ENCODE measurements around the gene ARVCF.

The ARVCF gene

DNA sequence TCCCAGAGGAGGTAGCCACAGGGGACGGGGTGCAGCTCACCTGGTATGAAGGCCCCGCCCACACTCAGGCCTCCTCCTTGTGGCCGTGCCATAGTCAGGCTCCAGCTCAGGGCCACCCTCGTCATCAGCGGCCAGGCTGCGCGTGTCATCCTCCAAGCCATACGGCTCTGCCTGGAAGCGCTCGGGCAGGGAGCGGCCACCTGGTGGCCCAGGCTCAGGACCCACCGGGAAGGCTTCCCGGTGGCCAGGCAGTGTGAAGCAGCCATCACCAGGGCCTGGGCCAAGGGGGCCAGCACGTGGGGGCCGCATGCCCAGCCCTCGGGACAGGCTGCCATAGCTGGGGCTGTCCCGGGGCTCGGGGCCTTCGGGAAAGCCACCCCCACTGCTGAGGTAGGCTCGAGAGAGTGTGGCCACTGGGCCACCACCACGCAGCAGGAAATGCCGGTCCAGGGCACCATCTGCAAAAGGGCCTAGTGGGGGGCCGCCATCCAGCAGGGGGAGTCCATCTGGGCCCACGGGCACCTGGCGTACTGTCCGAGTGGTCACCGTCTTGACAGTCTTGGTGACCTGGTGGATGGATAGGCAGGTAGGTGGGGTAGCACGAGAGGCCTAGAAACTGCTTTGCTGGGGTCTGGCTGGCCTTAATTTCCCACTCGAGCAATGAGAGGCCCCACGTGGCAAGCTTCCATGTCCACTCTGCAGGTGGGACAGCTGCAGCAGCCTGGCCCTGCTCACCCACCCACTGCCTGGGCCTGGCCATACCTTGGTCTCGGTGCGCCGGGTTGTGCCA, 35.3 kb downstream of the ARVCF start:
- no peaks in the 10 kb centered on the region for H3K27me3 ChIP-seq (ENCODE audit: insufficient read depth, poor library complexity, severe bottlenecking)
- no peak overlapping the region for H3K4me3 ChIP-seq (ENCODE audit: severe bottlenecking)
- ATAC-seq (ENCODE audit: low read depth) (no peak), DNase-seq (ENCODE audit: low spot score) (no peak)
- H3K4me1 ChIP-seq (ENCODE audit: insufficient read depth, poor library complexity, severe bottlenecking): peaks cover 23% of the 10 kb centered on the region
- H3K36me3 ChIP-seq (ENCODE audit: low read depth): peaks cover 7% of the 10 kb centered on the region; the same call in 1 of the 2 replicates
- H3K9me3 ChIP-seq (ENCODE audit: severe bottlenecking): peaks cover 2% of the 10 kb centered on the region
- H3K27ac ChIP-seq (ENCODE audit: poor library complexity, severe bottlenecking): no peak overlapping the region
- TF ChIP-seq, protein P1, sequence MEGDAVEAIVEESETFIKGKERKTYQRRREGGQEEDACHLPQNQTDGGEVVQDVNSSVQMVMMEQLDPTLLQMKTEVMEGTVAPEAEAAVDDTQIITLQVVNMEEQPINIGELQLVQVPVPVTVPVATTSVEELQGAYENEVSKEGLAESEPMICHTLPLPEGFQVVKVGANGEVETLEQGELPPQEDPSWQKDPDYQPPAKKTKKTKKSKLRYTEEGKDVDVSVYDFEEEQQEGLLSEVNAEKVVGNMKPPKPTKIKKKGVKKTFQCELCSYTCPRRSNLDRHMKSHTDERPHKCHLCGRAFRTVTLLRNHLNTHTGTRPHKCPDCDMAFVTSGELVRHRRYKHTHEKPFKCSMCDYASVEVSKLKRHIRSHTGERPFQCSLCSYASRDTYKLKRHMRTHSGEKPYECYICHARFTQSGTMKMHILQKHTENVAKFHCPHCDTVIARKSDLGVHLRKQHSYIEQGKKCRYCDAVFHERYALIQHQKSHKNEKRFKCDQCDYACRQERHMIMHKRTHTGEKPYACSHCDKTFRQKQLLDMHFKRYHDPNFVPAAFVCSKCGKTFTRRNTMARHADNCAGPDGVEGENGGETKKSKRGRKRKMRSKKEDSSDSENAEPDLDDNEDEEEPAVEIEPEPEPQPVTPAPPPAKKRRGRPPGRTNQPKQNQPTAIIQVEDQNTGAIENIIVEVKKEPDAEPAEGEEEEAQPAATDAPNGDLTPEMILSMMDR (IDR thresholded peaks at IDR 0.05; ENCODE audit: poor library complexity, severe bottlenecking): no peak

DNA sequence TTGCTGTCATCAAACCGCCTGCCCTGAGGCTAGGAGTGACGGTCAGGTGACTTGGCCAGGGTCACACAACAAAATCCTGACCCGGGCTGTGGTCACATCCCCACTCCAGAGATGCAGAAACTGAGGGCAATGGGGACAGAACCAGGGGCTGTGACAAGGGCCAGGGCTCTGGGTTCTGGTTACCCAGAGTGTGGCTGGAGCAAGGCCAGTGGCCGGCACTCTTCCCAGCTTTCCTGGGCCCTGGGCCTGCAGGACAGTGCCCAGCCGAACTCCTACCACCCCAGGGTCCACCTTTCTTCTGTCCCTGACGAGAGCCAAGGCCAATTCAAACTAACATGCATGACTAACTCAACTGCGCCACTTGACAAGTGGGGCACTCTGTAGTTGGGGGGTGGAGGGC, 35.9 kb downstream of the ARVCF start:
- Histone ChIP-seq H3K9me3 (ENCODE audit: severe bottlenecking) (peaks cover 2% of the 10 kb centered on the region), H3K27ac (ENCODE audit: poor library complexity, severe bottlenecking) (no peak overlapping the region), H3K36me3 (ENCODE audit: low read depth) (peaks cover 7% of the 10 kb centered on the region; the same call in 1 of the 2 replicates), H3K4me3 (ENCODE audit: severe bottlenecking) (no peak overlapping the region), H3K4me1 (ENCODE audit: insufficient read depth, poor library complexity, severe bottlenecking) (peaks cover 25% of the 10 kb centered on the region), H3K27me3 (ENCODE audit: insufficient read depth, poor library complexity, severe bottlenecking) (no peaks in the 10 kb centered on the region)
- TF ChIP-seq, protein P1 (IDR thresholded peaks at IDR 0.05; ENCODE audit: poor library complexity, severe bottlenecking): no peak
- ATAC-seq (ENCODE audit: low read depth) (no peak), DNase-seq (ENCODE audit: low spot score) (no peak)

DNA sequence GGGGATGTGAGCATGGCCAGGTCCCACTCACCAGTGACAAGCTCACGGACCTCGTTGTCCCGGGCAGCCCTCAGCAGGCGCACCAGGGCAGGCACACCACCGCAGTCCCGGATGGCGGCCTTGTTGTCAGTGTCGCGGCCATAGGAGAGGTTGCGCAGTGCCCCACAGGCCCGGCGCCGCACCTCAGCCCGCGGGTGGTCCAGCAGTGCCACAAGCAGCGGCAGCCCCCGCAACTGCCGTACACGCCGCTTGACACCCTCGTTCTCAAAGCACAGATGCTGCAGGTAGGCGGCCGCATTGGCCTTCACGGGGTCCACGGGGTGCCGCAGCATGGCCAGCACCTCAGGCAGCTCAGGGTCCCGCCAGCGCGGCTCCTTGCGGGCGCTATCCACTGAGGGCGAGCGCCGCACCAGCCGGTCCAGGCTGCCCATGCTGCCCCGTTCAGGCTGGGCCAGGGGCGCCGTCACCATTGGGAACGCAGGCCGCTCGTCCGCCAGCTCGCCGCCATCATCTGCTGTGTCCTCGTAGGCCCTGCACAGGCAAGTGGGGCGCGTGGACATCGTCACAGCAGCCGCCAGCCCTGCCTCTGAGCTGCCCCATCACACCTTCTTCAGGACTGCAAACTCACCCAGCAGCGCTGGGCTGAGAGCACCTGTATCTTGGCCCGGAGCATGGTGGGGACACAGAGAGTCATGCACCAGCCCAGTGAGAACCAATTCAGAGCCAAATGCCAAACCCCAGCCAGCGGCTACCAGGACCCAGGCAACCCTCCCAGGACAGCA, 36.7 kb downstream of the ARVCF start:
- Histone ChIP-seq H3K36me3 (ENCODE audit: low read depth) (peaks cover 7% of the 10 kb centered on the region; the same call in 1 of the 2 replicates), H3K27ac (ENCODE audit: poor library complexity, severe bottlenecking) (no peak overlapping the region), H3K4me1 (ENCODE audit: insufficient read depth, poor library complexity, severe bottlenecking) (peaks cover 34% of the 10 kb centered on the region), H3K9me3 (ENCODE audit: severe bottlenecking) (peaks cover 2% of the 10 kb centered on the region), H3K27me3 (ENCODE audit: insufficient read depth, poor library complexity, severe bottlenecking) (no peaks in the 10 kb centered on the region), H3K4me3 (ENCODE audit: severe bottlenecking) (no peak overlapping the region)
- DNase-seq (ENCODE audit: low spot score) (no peak), ATAC-seq (ENCODE audit: low read depth) (no peak)
- TF ChIP-seq, protein P1 (IDR thresholded peaks at IDR 0.05; ENCODE audit: poor library complexity, severe bottlenecking): no peak

DNA sequence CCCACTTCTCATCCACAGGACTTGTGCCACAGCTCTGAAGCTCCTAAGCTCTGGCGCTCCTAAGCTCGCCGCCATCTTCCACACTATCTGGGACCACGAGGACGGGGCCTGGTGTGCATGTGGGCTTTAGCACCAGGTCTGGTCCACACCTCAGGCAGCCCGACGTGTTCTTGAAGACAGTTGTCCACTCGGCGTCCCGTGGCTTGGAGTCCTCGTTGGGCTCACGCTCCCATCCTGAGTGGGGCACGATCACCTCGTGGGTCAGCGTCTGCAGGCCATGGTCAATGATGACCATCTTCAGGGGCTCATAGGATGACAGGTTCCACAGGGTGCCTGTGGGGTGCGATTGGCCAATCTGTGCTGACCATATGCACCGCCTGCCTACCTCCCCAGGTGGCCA, 37.9 kb downstream of the ARVCF start:
- DNase-seq (ENCODE audit: low spot score) (no peak), ATAC-seq (ENCODE audit: low read depth) (no peak)
- Histone ChIP-seq H3K27ac (ENCODE audit: poor library complexity, severe bottlenecking) (no peak overlapping the region), H3K4me3 (ENCODE audit: severe bottlenecking) (no peak overlapping the region), H3K36me3 (ENCODE audit: low read depth) (peaks cover 11% of the 10 kb centered on the region; the same call in 1 of the 2 replicates), H3K27me3 (ENCODE audit: insufficient read depth, poor library complexity, severe bottlenecking) (no peaks in the 10 kb centered on the region), H3K4me1 (ENCODE audit: insufficient read depth, poor library complexity, severe bottlenecking) (peaks cover 24% of the 10 kb centered on the region), H3K9me3 (ENCODE audit: severe bottlenecking) (peaks cover 2% of the 10 kb centered on the region)
- TF ChIP-seq, protein P1 (IDR thresholded peaks at IDR 0.05; ENCODE audit: poor library complexity, severe bottlenecking): no peak

All from RWPE2 (cell line).